Bronchial epithelial cell (primary cell): ENCODE data around the gene DGKD. TPM values are rescaled to one million over a fixed set of nuclear protein-coding genes. Genes with fewer than 3 reads are reported as not detected.
"Not testable (repeated sequence)": the region's sequence is repeated elsewhere in the genome, so short reads cannot be mapped to it uniquely, and the experiment has no call there.

ENCODE experiments used
- DNase-seq: peaks from one replicate; pipeline ENCODE4 v3.0.0-alpha.2; 2010; ENCODE audit warnings: low read depth
- FAIRE-seq: peaks from 2 replicates; lab custom pipeline; 2011; peaks lifted over from hg19 to GRCh38; lab: Jason Lieb, UNC
- H3K27me3 ChIP-seq: 2 replicates; pipeline ENCODE4 v1.5.1; 2011; ENCODE audit warnings: low read length; ENCODE audit not compliant: control insufficient read depth, insufficient read depth
- H3K36me3 ChIP-seq: 2 replicates; pipeline ENCODE4 v1.5.1; 2011; ENCODE audit warnings: low read length; ENCODE audit not compliant: control insufficient read depth, insufficient read depth
- H3K4me3 ChIP-seq: 2 replicates; pipeline ENCODE4 v1.5.1; 2011; ENCODE audit warnings: mild to moderate bottlenecking, low read depth, low read length, control low read depth
- total RNA-seq: library from RNA; depleted of rRNA; stranded (reverse); fragments of >200 nt; gene quantifications from 2 replicates; pipeline ENCODE4 v1.2.1, GENCODE V29; 2014
- TF ChIP-seq, protein P1 (sequence below): IDR thresholded peaks from 2 replicates; pipeline ENCODE4 v1.5.1; 2011; ENCODE audit warnings: mild to moderate bottlenecking, moderate library complexity, low read length, control low read depth, inconsistent platforms; ENCODE audit not compliant: insufficient read depth, severe bottlenecking

The DGKD gene
- total RNA-seq, 1 donor from 2014 or later, result 14.5 TPM

DNA sequence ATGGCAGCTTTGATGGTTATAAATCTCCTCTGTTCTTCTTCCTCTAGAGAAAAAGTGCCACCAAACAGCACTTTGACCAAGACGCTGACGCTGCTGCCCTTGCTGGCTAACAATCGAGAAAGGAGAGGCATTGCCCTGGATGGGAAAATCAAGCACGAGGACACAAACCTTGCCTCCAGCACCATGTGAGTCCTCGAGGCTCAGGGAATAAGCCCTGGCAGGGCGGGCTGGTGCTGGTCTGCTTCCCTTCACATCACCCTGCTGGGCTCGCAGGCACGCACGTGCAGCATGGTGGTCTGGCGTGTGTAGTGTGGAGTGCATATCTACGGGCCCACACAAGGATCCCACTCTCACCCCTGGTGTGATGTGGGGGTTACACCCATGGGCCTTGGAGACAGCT, 19.4 kb upstream of the DGKD start:
- no peak overlapping the region for H3K4me3 ChIP-seq
- FAIRE-seq, result peak; percentile 13
- no peak for DNase-seq

GRCh38 chr2:233336091-233336490, 18.2 kb upstream of the DGKD start:
- not testable (repeated sequence) for FAIRE-seq, H3K4me3 ChIP-seq, DNase-seq, H3K27me3 ChIP-seq, H3K36me3 ChIP-seq

More for the DNA sequence above, 19.4 kb upstream of the DGKD start:
- Histone ChIP-seq H3K27me3 (peaks cover 4% of the 10 kb centered on the region), H3K36me3 (no peaks in the 10 kb centered on the region)
- TF ChIP-seq, protein P1, sequence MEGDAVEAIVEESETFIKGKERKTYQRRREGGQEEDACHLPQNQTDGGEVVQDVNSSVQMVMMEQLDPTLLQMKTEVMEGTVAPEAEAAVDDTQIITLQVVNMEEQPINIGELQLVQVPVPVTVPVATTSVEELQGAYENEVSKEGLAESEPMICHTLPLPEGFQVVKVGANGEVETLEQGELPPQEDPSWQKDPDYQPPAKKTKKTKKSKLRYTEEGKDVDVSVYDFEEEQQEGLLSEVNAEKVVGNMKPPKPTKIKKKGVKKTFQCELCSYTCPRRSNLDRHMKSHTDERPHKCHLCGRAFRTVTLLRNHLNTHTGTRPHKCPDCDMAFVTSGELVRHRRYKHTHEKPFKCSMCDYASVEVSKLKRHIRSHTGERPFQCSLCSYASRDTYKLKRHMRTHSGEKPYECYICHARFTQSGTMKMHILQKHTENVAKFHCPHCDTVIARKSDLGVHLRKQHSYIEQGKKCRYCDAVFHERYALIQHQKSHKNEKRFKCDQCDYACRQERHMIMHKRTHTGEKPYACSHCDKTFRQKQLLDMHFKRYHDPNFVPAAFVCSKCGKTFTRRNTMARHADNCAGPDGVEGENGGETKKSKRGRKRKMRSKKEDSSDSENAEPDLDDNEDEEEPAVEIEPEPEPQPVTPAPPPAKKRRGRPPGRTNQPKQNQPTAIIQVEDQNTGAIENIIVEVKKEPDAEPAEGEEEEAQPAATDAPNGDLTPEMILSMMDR, result no peak

DNA sequence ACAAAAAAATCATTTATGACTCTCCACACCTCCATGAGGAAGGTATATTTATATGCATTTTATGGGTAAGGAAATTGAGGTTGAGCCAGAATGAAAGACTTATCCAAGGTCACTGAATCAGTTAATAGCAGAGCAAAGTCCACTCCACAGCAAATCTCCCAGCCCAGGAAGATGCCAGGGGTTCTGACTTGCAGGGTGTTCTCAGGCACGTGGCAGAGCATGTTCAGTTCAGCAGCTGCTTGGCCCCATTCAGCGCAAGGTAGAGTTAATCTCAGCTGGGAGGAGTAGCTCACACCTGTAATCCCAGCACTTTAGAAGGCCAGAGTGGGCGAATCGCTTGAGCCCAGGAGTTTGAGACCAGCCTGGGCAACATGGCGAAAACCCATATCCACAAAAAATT, 17.8 kb upstream of the DGKD start:
- TF ChIP-seq, protein P1, result no peak
- H3K36me3 ChIP-seq, result no peaks in the 10 kb centered on the region
- H3K27me3 ChIP-seq, result peaks cover 2% of the 10 kb centered on the region
- FAIRE-seq (no peak), DNase-seq (no peak)
- H3K4me3 ChIP-seq, result no peak overlapping the region

- no peak overlapping the region for H3K4me3 ChIP-seq
These were observed 16.2 kb upstream of the DGKD start for GRCh38 chr2:233338046-233338445.

DNA sequence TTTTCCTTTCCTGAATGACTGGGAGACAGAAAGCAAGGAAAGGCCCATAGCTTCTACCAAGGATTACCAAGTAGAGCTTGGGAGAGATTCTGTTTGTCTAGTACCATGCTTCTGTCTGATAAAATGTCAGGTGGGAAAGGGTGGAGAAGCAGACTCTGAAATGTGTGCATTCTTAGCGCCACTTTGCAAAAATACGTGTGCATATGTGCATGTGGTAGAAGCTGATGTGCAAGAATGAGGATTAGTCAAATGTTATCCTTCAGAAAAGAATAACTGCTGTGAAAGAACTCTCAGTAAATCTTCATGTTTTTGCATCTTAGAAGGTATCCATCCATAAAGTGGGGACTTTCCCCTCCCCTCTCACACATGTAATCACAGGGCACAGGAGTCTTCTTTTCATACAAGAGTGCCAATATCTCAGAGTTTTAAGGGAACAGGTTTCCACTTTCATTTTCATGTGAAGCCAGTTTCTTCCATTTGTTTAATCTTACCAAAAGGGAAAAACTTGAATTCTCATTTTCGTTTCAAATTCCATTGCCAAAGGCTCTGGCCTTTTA, 15.4 kb upstream of the DGKD start:
- no peak overlapping the region for H3K4me3 ChIP-seq
- DNase-seq (no peak), FAIRE-seq (no peak)
- TF ChIP-seq, protein P1, result no peak
- peaks cover 2% of the 10 kb centered on the region for H3K27me3 ChIP-seq
- no peaks in the 10 kb centered on the region for H3K36me3 ChIP-seq

More at GRCh38 chr2:233338046-233338445, 16.2 kb upstream of the DGKD start:
- TF ChIP-seq, protein P1, result no peak
- FAIRE-seq (no peak), DNase-seq (no peak)
- Histone ChIP-seq H3K27me3 (peaks cover 2% of the 10 kb centered on the region), H3K36me3 (no peaks in the 10 kb centered on the region)

DNA sequence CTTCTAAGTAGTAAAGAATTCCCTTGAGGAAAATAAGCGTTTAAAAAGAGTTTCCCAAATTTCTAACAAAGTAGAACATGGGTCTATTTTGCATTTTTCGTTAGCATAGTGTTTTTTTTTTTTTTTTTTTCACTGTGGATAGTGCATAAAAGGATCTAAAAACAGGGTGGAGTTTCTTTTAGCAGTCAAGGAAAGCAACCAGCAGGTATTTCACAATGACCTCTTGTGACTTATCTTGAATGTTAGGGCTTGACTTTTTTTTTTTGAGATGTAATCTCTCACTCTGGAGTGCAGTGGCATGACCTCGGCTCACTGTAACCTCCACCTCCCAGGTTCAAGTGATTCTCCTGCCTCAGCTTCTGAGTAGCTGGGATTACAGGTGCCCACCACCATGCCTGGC, 14.9 kb upstream of the DGKD start:
- TF ChIP-seq, protein P1, result no peak
- peaks cover 2% of the 10 kb centered on the region for H3K27me3 ChIP-seq
- H3K4me3 ChIP-seq, result no peak overlapping the region
- DNase-seq (no peak), FAIRE-seq (no peak)
- no peaks in the 10 kb centered on the region for H3K36me3 ChIP-seq
